HG02884 (cell line): Measurements from ENCODE around the gene ZIC1.

Source experiments
- ATAC-seq: cut with Tn5 transposase; IDR thresholded peaks from one replicate; pipeline ENCODE4 v1.9.1; 2021; ENCODE audit warnings: mild to moderate bottlenecking, moderate library complexity; ENCODE audit not compliant: unreplicated experiment

Gene ZIC1

DNA sequence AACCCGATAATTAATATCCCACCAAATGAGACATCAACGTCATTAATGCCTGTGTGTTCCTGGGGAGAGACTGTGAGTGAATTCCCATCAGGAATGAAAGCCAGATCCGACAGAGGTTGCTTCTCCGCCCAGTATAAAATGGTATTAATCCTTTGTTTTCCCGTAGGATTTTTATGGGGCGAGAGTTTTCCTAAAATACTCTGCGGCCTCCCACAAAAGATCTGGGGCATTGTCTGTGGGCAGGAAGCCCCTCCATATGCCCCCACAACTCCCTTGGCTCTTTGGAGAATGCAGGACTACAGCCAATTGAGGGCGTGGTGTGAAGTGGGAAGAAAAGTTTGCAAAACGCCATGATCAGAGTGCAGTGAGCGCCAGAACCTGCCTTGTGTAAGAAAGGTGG lies 29.5 kb upstream of the ZIC1 start:
- ATAC-seq, result no peak

DNA sequence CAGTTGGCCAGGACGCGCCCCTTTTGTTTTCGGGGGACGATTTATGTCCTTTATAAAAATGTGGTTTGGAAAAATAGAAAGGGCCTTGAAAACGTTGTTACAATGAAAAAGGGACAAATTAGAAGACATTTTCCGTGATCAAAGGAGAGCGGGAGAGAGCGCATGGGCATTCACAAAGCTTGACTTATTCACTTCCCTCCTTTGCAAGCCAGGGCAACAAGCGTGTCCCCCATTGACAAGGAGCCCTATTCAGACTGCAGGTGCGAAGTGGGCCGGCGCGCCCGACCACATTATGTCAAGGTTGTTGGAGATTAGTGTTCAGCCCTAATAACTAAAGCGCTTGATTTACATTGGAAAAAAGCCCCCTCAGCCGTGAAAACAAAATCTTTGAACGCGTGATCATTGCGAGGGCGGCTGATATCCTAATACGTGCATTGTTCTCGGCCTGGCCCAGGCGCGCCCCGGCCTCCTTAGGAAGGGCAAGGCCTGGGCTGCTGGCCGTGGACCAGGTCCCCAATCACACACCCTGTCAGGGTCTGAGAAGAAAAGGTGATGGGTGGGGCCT lies 28.7 kb upstream of the ZIC1 start:
- ATAC-seq, result no peak

DNA sequence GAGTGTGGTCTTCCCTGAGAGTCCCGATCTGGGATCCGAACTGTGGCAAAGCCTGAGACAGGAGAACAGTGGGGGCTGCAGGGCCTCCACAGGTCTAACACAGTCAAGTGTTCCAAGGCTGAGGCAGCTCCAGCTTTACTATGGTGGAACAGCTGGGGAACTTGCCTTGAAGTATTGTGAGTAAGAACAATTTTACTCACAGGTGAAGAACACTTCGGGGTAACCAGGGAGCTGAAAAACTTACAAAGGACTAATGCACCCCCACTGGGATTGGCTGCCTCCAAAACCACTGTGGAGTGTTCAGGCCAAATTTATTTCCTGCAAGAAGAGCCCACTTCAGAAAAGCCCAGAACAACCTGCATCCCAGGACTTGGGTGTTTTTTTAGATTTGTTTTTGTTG lies 28.2 kb upstream of the ZIC1 start:
- no peak for ATAC-seq

DNA sequence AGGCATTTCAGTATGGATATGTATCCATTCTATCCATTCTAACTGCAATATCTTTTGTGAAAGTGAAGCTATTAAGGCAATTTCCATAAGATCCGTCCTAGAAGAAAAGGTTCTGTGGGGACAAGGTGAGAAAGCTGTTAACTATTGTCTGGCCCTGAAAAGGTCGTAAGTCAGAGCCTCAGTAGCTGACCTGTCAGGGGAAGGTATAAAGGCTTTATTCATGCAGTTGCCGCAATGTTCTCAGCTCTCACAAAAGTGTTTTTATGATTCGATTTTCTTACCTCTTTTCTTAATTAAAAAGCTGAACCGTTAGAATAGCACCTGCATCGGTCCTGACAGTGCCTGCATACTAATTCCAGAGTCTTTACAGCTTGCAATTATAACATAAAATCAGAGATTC lies 27.6 kb upstream of the ZIC1 start:
- no peak for ATAC-seq

DNA sequence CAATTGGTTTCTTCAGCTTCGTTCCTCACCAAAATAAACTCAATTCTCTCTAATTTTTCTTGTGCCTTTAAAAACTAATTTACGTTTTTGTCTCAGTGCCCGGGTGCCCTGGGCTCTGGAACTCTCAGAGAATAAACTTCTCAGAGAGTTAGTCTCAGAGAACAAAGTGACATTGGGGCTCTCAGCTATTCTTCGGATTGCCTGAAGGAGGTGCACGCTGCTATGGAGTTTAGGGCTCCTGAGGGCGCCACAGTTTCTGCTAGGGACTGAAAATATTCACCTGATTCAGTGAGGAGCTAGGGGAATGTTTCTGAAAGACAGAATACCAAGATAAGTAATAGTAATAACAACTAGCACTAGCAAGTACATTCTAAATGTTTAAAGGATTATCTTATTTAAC lies 25.5 kb upstream of the ZIC1 start:
- no peak for ATAC-seq

DNA sequence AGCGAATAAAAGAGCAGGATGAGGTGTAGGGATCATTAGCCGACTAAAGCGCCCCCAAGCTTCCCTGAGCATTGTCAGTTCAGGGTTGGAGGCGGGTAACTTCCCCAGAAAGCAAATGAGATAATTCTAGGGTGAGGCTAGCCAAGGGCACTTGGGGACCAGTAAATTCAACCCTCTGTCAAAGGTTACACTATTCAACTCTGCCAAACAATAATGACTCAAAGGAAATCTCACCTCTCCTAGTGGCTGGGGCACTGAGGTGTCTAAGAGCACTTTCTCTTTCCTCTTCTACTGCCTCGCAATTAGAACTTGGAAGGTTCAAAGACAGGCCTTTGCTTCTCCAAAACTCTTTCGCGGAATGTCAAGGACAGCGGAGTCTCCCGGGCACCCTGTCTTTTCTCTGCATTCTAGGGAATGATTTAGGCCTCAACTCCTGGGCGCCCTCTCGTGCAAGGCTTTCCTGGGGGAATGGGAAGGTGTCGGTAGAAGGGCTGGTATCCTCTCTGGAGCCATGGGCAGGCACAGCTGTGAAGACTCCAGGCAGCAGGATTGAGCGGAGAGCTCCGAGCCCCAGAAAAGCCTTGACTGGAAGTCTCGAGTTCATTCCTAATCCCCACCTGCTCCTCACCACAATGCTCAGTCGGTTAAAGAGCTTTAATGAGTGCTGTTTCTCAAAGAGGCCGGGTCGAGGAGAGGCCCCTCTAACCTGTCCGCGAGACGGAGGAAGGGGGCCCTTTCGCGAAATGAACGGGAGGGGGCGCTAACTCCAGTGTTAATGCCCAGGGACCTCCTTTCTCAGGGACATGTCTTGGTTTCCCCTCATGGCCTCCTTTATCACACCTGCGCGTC lies 24.7 kb upstream of the ZIC1 start:
- ATAC-seq, result no peak

DNA sequence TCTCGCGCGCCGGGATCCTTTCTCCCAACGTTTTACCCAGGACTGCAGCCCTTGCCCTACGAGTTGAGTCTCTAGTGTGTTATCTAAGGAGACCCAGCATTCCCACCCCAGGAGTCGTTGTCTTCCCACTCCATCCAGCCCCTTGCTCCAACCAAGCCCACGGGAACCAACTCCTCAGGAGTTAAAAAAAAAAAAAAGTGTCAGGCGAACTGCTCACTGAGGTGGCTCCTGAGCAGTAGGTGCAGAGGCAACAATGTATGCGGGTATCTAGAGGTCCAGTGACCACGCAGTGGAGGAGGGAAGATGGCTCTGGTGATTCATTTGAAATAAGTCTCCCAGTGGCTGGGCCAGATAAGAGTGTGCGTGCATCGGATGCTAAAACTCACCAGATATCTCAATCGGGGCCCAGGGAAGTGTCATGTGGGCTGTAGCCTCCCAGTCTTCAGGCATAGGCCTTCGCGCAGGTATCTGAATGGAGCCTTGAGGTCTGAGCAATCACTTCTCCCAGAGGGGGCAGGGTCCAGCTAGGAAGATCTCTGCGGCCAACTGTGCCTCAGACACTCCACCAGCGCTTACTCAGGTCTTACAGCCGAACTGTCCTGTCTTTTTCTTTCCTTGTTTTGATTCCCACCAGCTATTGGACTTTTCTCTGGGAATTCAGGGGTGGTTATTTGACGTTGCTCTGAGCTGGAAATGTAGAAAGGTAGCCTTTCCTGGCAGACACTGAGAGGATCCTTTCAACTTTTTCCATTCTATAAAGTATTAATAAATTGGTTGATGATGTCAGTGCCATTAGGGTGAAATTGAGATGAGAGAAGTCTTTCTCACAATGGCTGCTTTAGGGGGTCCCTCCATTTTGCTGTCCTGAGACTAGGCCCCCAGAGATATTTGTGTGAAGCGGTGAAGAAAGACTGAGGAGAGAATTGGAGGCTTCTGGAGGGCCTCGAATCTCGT lies 23.8 kb upstream of the ZIC1 start:
- ATAC-seq, result no peak

DNA sequence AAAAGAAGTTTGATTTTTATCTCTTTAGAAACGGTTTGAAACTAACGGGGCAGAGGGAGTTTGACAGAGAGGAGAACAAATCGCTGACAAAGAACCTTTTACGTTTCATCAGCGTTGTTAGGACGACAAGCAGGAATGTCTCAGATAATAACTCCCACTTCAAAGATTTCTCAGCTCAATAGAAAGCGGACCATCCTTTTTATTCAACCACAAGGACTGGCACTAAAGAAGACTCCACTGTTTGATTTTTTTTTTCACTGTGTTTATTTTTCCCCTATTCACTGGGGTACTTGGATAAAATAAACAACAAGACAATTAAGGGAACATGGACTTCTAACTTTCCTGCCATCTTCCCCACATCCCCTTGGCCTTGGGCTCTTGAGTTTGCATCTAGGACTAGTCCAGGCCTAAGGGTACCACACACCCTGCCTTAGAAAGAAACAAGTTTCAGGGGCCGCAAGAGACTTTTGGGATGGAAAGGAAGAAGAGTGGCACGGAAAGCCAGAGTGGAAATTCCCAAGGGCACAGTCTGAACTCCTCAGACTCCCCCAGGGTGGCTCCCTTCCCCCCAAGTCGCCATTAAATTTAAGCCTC lies 21.8 kb upstream of the ZIC1 start:
- no peak for ATAC-seq

DNA sequence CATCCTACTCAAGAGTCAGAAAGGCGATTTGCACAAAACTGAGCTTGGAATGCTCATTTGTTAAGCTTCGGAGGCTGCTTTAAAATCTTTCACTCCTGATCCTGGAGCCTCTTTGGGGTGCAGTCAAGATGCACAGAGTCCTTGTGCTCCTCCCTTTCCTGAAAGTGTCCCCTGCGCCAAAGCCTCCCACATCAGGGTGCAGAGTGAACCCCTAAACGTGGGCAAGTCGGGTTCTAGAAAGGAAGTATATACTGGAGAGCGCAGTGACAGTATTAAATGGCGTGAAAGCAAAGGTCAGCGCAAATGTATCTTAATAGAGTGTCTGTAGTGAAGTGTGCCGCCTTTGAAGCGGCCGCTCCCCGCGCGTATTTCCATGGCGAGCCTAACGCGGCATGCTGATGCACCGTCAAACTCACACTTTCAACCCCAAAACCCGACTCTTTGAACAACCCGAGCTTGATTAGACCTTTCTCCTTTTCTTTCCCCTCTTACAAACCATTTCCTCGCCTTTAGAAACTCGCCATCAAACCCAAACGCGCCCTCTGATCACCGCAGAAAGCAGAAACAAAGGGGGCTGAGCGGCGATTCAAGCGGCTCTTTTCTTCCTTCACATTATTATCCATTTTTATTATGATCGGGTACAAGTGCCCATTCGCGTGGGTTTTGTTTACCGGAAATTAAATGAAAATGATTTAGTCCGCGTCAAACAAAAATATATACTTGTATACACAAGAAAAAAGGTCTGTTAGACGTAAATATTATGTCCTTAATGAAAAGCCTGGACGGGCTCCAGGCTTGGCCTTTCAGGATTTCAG lies 21.1 kb upstream of the ZIC1 start:
- ATAC-seq, result no peak

DNA sequence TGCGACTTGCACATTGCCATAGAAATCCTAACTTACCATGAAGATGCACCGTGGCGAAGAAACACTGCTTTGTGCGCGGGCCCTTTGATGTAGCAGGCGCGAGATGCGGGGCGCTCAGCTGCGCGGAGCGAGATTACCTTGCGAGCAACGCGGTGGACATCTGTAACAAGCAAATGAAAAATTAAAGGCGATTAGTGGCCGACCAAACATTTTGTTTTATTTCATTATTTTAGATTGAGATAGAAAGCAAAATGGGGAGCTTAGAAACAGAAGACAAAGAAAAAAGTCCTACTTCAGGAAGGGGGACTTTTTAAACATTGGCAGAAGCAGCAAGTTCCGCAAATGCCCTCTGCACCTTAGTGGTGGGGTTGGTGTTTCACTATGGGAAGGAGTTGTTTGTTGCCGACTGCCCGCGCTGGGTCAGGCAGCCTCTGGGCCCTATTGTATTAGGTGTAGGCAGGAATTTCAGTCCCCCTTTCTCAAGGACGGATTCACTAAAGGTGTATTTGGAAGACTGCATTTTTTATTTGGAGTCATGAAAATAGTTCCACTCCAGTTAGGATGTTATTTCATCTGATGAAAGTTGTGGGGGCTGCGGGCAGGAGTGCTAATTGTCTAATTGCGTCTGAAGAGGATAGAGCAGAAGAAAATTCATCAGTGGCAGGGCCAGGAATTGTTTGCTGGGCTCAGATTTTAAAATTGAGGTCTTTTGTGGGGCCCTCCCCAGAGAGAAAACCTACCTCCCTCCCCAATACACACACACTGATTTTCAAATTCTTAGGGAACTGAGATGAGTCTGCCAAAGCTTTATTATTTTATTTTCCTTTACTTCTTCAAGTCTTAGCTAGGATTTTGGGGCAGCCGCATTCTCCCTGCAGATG lies 20.2 kb upstream of the ZIC1 start:
- ATAC-seq, result no peak

DNA sequence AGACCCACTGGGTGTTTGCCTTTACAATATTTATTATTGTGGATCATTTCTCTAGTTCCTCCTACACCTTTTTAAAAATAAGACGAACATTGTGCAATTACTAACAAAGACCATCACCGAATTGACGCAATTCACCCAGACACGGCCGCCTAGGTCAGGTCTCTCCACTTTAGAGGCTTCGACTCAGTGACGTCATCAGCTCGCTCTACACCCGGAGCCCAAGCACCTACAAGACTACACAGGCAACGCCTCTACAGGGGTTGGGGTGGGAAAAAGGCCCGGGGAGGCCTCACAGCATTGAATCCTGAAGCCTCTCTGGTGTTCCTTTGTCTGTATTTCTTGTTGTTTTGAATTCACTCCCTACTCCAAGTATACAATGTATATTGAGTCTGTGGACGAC lies 19.4 kb upstream of the ZIC1 start:
- ATAC-seq, result no peak

DNA sequence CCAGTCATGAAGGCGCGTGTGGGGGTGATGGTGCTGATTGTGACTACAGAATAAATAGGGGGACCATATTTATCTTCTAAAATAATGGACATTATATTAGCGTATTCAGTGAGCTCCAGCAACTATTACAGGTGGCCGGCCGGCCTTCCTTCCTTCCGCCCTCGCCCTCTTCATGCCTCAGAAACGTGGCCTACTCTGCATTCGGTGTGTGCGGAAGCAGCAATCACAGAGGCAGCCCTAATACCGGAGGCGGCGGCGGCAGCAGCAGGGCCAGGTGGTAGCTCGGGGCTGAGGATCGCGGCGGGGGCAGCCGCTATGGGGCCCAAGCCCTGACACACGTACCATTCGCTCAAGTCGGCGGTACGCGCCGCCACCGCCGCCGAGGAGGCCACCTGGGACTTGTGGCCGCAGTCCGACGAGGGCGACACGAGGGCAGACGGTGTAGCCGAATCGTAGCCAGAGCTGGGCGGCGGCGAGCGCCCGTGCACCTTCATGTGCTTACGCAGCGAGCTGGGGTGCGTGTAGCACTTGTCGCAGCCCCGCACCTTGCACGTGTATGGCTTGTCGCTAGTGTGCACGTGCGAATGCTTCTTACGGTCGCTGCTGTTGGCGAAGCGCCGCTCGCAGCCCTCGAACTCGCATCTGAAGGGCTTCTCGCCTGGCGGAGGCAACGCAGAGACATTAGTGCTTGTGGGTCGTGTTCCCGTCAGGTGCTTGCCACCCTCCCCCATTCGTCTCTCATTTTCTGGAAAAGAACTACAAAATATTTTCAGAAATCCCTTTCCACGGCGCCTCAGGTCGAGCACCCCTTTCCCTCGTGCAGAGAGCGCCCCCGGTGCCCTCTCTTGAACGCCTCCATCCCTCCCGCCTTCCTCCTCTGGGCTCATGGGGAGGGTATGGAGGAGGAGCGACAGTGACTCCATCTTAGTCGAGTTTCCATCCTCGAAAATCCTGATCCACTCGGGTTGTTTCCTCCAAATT lies 18.3 kb upstream of the ZIC1 start:
- ATAC-seq, result no peak

DNA sequence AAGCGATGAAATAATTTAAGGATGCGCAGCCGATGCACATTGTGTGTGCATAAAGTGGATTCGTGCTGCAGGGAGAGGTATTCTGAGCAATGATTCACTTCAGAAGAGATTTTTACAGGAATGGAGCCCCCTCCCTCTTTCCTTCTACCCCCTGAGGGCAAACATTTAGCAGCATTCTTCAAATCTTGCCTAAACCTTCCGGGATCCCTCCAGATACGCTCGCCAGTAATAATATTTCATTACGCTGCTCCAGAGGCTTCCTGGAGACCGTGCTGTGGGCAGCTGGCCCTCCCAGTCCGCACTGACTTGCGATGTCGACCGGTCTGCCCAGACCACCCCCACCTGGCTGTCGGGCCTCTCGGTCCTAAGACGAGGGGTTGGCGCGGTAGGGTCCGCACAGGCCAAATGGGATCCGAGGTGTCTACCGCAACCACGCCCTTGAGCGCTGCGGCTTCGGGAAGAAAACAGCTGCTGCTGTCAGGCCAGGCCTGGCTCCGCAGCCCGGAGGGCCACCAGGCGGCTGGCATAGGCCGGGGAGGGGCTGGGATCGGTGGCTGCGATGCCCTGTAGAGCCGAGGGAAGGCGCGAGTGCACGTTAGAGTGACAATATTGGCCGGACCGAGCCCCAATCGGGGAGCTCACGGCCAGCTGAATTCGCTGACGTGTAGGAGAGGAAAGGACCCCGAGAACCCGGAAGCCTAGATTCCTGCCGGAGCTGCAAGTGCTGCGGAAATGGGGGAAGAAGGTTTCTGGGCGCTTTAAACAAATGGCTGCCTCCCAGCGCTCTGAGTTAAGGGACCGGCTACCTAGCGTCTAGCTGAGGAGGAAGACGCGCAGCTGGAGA lies 17.2 kb upstream of the ZIC1 start:
- ATAC-seq, result no peak

DNA sequence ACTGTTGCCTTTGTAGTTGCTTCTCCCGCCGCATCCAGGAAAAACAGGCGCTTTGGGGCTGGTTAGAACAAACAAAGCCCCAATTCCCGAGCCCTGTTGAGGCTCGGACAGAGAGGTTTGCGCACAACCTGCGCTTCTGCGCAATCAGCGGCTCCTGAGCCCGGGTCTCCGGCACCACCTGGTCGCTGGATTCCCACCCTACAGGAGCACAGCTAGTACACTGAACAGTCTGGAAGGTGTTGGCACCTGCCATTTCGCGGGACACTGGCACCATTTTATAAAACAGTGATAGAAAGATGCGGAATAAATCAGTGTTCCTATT lies 16.6 kb upstream of the ZIC1 start:
- no peak for ATAC-seq

DNA sequence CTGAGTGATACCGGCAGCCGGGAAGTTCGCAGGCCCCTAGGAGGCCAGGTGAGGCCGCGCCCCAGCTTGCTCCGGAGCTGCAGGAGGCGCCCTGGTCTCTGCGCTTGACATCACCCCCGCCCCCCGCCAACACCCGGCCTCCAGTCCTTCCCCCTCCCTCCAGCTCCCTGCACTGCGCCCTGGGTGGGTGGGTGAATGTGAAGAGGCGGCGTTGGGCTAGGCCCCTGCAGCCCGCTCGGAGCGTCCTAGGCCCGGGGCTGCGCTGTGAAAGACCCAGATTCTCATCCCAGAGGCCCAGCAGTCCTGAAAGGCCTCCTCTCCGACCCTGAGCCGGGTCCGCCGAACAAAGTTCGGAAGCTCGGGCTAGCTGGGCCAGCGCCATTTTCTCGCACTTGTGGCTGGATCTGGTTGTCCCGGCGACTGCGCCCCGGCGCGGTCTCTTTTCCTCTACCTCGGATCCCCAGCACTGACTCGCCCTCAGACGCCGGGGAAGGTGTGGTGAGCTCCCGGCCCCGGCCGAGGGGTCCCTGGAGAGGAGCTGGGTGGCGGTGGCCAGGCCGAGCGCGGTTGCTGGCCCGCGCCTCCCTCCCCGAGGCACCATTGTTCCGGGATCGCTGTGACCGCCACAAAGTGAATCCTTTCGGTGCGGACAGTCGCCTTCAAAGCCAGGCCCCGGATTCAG lies 15.8 kb upstream of the ZIC1 start:
- no peak for ATAC-seq

DNA sequence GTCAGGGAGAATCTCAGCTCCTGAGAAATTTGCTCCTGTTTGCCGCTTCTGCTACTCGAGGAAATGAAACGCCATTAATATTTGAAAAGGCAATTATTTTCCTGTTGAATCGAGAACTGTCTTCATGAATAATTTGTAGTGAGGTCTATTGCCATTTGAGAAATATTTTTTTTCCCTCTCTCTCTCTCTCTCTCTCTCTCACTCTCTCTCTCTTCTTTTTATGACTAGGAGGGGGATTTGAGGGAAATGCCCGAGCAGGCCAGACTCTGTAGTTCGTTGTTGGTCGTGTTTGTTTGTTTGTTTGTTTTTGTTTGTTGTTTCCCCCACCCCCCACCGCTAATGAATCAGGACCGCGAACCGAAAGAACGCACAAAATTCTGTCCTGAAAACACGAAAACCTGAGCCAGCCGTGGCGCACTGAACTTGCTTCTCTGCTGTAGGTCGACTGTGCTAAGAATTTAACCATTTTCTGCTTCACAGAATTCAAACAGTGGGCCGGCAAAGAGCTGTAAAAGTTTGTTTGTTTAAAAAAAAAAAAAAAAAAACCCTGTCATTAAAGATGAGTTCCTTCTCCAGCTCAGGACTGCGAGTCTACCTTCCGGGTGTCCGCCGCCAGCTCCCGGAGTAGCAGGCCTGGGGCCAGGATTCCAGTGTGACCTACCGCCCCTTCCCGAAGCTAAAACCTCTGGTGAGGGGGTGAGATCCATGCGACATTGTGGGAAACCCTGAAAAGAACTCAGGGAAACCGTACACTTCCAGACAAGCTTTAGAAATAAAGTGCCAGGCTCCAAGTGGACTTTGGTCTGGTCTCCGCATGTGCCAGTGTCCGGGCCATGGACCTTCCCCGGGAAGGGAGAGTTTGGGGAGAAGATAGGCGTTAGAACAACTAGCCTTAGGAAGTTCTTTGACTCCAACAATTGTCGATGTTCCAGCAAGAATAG lies 15.0 kb upstream of the ZIC1 start:
- no peak for ATAC-seq
